ENCODE measurements around the gene EFNA2. TPM values are rescaled to one million over a fixed set of nuclear protein-coding genes. Genes with fewer than 3 reads are reported as not detected.
"Not testable (repeated sequence)": the region's sequence is repeated elsewhere in the genome, so short reads cannot be mapped to it uniquely, and the experiment has no call there.

The EFNA2 gene
- polyA plus RNA-seq, 12 donors = 0.33 to 12.8 (median 1.5) TPM; not detected in 1

GRCh38 chr19:1315470-1316166 is 29.9 kb downstream of the EFNA2 start:
- peak; percentile 37 for DNase-seq

GRCh38 chr19:1316466-1316865 is 30.8 kb downstream of the EFNA2 start:
- no peak for DNase-seq

DNA sequence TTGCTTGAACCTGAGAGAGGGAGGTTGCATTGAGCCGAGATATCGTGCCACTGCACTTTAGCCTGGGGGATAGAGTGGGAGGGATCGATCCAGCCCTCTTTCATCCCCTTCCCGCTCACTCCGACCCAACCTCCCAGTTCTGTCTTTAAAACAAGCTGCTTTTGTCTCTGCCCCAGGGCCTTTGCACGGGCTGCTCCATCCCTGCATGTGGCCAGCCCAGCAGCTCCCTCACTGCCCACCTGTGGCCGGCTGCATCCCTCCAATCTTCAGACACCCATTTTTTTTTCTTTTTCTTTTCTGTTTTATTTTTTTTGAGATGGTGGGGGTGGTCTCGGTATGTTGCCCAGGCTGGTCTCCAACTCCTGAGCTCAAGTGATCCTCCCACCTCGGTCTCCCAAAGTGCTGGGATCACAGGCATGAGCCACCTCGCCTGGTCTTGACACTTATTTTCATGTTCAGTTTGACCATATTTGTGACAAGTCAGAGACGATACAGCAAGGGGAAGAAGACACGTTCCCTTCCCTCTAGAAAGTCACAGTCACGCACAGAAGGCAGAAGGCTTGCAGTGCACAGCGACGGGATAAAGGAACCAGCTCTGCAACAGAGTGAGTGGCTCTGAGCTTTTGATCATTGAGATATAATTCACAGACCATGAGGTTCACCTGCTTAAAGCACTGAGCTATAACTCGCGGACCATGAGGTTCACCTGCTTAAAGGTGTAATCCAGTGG is 31.8 kb downstream of the EFNA2 start:
- DNase-seq = no peak

DNA sequence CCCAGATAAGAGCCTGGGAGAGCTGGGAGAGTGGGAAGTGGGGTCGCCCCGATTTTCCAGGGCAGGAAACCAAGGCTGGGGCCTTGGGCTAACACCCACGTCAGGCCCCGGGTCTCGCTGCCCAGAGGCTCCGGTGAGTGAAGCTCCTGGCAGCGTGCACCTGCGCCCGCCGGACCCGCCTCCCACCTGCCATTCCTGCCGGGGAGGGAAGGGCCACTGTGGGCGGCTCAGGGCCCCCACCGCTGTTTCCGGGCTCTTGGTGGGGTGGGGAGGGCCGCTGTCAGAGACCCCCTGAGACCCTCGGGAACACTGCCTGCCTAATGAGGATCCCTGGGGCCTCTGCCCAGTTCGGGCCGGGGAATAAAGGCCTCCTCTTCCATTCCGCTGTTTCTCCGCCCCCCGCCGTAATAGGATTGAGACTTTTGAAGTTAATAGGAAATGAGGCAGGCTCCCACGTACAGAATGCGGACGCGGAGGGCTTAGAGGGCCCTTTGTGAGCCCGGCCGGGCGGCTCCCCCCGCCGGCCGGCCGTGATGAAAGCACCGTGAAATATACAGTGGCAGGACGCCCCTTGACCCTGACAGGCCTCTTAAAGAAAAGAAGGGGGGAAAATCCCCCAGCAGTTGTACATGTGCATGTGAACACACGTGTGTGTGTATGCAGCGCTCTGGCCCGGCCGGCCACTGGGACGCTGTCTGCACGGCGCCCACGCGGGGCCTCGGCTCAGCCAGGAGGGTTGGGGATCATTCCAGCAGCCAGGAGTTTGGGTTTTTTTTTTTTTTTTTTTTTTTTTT is 33.2 kb downstream of the EFNA2 start:
- DNase-seq = no peak

DNA sequence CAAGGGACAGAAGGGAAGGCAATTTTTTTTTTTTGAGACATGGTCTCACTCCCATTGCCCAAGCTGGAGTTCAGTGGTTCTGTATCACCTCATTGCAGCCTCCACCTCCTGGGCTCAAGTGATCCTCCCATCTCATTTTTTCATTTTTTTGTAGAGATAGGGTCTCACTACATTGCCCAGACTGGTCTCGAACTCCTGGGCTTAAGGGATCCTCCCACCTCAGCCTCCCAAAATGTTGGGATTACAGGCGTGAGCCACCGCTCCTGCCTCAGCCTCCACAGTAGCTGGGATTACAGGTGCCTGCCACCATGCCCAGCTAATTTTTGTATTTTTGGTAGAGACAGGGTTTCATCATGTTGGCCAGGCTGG is 34.6 kb downstream of the EFNA2 start:
- DNase-seq = not testable (repeated sequence)

DNA sequence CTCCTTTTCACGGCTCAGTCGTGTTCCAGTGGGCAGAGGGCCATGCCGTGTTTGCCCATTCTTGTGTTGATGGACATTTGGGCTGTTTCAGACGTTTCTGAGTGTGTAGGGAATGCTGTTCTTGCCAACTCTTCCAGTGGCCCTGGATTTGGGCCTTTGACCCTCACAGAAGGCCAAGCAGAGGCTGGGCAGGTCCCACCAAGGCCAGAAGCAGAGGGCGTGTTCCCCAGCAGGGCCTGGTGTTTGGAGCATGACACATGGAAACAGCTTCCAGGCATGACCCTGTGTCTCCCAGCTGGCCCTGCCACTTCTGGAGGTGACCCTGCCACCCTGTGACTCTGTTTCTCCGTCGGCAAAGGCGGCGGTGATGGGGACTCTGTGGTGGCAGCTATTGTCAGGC is 35.9 kb downstream of the EFNA2 start:
- no peak for DNase-seq

- no peak for DNase-seq
Observed at GRCh38 chr19:1322198-1322981, 36.7 kb downstream of the EFNA2 start.

DNA sequence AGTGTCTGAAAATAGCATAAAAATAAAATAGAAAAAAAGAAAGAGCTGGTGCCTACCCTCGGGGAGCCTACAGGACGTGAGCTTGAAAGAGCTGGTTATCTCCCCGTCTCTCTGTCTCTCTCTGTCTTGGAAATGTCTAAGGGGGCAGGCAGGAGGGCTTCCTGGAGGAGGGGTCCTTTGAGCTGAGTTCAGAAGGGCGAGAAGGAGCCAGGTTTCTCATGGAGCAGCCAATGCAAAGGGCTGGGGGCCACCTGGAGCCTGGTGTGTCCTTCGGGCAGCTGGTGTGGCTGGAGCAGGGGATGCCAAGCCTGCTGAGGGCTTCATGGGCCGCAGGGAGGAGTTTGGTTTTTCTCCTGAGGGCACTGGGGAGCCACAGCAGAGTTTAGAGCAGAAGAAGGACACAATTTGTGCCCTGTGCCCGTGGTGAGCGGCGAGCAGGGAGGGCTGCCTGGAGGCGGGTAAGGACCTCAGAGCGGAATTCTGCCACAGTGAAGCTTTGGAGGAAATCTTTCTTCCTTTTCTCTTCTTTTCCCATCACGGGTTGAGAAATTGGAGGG is 38.7 kb downstream of the EFNA2 start:
- no peak for DNase-seq

DNA sequence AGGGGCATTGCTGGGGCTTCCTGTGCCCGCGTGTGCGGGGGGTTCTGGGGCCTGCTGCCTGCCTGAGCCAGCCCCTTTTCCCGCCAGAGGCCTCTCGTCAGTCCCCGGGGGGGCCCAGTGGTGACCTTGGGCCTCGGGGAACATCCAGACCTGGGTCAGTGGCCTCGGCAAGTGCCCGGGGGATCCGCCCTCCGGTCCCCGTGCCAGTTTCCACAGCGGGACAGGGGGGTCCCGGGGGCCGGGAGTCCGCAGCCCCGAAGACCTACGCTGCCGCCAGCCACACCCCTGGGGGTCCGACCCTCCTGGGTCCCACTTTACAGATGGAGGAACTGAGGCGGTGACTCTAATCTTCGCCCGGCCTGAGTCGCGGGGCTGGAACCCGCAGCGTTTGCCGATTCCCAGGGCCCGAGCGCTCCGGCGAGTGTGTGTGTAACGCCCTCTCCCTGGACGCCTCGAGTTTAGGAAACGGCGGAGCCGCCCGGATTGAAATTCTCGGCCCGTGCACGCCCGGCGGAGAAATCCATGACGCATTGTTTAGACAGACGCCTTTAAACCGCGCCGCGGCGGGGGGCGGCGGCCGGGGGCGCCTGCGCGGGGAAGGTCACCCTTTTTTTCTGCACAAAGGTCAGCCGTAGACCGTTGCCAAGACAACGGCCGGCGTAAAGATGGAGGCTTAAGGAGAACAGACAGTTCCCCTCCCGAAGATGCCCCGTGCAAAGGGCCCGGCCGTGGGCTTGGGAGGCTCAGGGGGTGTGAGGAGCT is 39.3 kb downstream of the EFNA2 start:
- peak; percentile 76 for DNase-seq

- DNase-seq = no peak
Observed at GRCh38 chr19:1325568-1326294, 40.1 kb downstream of the EFNA2 start.

DNA sequence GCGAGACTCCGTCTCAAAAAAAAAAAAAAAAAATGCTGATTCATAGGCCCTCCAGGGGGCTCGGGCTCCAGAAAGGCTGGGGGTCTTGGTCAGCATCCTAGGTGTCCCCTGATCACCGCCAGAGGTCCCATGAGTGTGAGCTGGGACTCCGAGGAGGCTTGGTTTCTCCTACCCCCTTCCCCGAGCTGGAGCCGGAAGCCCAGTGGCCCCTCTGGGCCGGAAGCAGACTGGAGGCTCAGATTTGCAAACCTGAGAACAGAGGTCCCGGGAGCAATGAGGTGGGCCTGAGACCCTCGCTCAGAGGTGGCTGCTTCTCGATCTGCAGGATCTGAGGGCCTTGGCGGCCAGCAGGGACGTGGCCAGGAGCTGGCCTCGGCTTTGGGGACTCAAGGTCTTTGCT is 41.5 kb downstream of the EFNA2 start:
- DNase-seq = no peak

GRCh38 chr19:1332208-1332607 is 46.5 kb downstream of the EFNA2 start:
- DNase-seq = not testable (repeated sequence)

DNA sequence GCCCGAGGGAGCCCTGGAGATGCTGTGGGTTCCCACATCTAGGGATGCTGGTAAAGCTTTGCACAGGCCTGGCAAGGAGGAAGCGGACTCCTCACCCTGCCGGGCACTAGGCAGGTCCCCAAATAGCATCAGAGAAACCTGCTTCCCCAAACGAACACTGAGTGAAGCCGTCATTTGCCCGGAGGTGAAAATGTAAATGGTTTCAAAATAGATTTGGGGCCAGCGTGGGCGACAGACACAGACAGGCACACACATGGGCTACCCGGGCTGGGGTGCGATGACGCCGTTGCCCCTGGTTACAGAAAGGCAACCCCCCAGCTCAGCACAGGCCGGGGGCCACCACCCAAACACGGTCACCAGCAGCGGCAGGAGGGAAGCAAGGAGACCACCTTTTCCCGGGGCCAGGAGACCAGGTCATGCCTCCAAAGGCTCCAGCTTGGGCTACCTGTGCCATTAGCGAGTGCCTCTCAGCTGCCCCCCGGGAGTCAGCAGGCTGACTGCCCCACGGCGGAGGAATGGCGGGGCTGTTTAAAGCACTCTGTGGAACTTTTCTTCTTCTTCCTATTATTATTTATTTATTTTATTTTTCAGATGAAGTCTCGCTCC is 50.5 kb downstream of the EFNA2 start:
- no peak for DNase-seq

GRCh38 chr19:1340681-1341469 is 55.2 kb downstream of the EFNA2 start:
- DNase-seq = no peak

DNA sequence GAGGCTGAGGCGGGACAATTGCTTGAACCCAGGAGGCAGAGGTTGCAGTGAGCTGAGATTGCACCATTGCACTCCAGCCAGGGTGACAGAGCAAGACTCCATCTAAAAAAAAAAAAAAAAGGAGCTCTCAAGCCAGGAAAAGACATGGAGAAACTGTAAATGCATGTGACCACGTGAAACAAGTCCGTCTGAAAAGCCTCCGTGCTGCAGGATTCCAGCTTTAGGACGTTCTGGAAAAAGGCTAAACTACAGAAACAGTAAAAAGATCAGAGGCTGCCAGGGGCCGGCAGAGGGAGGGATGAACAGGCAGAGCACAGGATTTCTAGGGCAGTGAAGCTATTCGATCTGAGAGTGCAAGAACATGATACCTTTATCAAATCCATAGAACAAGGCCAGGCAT is 57.4 kb downstream of the EFNA2 start:
- no peak for DNase-seq

- no peak for DNase-seq
Observed at GRCh38 chr19:1349211-1349610, 63.5 kb downstream of the EFNA2 start.

DNA sequence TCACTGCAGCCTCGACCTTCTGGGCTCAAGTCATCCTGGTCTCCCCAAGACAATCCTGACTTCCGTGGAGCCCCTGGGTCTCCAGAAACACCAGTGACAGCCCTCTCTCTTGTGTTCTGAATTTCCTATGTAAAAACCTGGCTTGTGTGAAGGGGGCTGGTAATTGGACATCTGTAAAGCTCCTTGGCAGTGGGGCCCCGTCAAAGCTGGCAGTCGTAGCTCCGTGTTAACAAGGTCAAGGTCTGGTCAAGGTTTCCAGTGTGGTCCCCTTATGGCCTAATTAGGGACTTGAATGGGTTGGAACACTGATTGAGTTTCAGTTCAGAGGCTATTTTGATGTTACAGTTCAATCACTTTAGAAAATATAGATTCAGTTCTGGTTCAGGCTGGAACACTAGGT is 65.2 kb downstream of the EFNA2 start:
- no peak for DNase-seq
